Natural killer cell (primary cell): ENCODE data around the gene PDLIM1. TPM values are rescaled to one million over a fixed set of nuclear protein-coding genes. Genes with fewer than 3 reads are reported as not detected.

Source experiments
- ATAC-seq, 3 donors: fragments of 150-1000 bp in 2 of 3; fragments of 200-7000 bp in 1 of 3; cut with Tn5 transposase; 1 replicate in 1 of 3; 2 replicates in 2 of 3; pipeline ENCODE4 v1.10.0; 2021; ENCODE audit warnings: mild to moderate bottlenecking in 2 of 3, moderate library complexity in 2 of 3
- DNase-seq, 2 donors: peaks; one replicate each; pipeline versions ENCODE4 v3.0.0 to v3.0.0-alpha.2; 2013 to 2021; ENCODE audit warnings: mixed read lengths in 1 of 2
- H3K27ac ChIP-seq: one replicate; pipeline ENCODE4 v1.5.1; 2013; ENCODE audit warnings: mild to moderate bottlenecking, low read length
- H3K27me3 ChIP-seq: one replicate; pipeline ENCODE4 v1.6.1; 2013; ENCODE audit warnings: low read length; ENCODE audit not compliant: control insufficient read depth, insufficient read depth
- H3K36me3 ChIP-seq: one replicate; pipeline ENCODE4 v1.6.1; 2013; ENCODE audit warnings: low read length; ENCODE audit not compliant: control insufficient read depth, insufficient read depth
- H3K4me1 ChIP-seq: one replicate; pipeline ENCODE4 v1.6.1; 2013; ENCODE audit warnings: low read length; ENCODE audit not compliant: control insufficient read depth, insufficient read depth
- H3K4me3 ChIP-seq: one replicate; pipeline ENCODE4 v1.5.1; 2013; ENCODE audit warnings: low read length
- H3K9me3 ChIP-seq: one replicate; pipeline ENCODE4 v1.6.1; 2013; ENCODE audit warnings: low read length; ENCODE audit not compliant: control insufficient read depth, insufficient read depth
- H3K27ac Mint-ChIP-seq, 2 donors: one replicate each; pipeline ENCODE4 v1.8.0; 2022; ENCODE audit warnings: mild to moderate bottlenecking in 2 of 2, mixed read lengths in 2 of 2, moderate library complexity in 1 of 2
- H3K27me3 Mint-ChIP-seq, 2 donors: one replicate each; pipeline ENCODE4 v1.8.0; 2022; ENCODE audit warnings: low read depth in 2 of 2, mixed read lengths in 2 of 2
- H3K36me3 Mint-ChIP-seq: one replicate; pipeline ENCODE4 v1.8.0; 2022; ENCODE audit warnings: mixed read lengths
- H3K4me1 Mint-ChIP-seq, 2 donors: one replicate each; pipeline ENCODE4 v1.8.0; 2022; ENCODE audit warnings: mixed read lengths in 2 of 2
- H3K4me3 Mint-ChIP-seq: one replicate; pipeline ENCODE4 v1.8.0; 2022; ENCODE audit warnings: mild to moderate bottlenecking, moderate library complexity, mixed read lengths
- H3K9me3 Mint-ChIP-seq, 2 donors: one replicate each; pipeline ENCODE4 v1.8.0; 2022; ENCODE audit warnings: mixed read lengths in 2 of 2
- CTCF ChIP-seq: fragments of 200-600 bp; IDR thresholded peaks from one replicate; pipeline ENCODE4 v1.8.0; 2022; ENCODE audit warnings: antibody characterized with exemption
- WGBS: methylation state at CpG from one replicate; pipeline ENCODE4 v1.1.7; 2013; ENCODE audit warnings: missing lambda C conversion rate; ENCODE audit not compliant: insufficient coverage; 5-methylcytosine and 5-hydroxymethylcytosine counted together
- intact Hi-C: fragments of 100-400 bp; cut with micrococcal nuclease; formaldehyde crosslinking; loops from one replicate; pipeline ENCODE4 v1.14.2; 2022
- total RNA-seq, 4 donors: library from RNA; stranded (reverse); fragments of 120-200 nt in 1 of 4; gene quantifications; one replicate each; pipeline versions ENCODE4 v1.2.3 to v1.2.4, GENCODE V29; 2013 to 2022

The PDLIM1 gene
- total RNA-seq, 3 donors from 2014 or later (not counting 1 experiment from before 2014, with no cell fraction given) = 7.1 to 25.2 (median 24.5) TPM

GRCh38 chr10:95314192-95314918 lies 23.6 kb upstream of the PDLIM1 start:
- H3K9me3 Mint-ChIP-seq = no peaks in the 10 kb centered on the region
- peaks cover 0 to 3% of the 10 kb centered on the region in 2 donors for H3K27me3 Mint-ChIP-seq
- TF ChIP-seq CTCF = no peak
- ATAC-seq (no peak), DNase-seq (no peak)
- Histone ChIP-seq H3K4me1 (peaks cover 3% of the 10 kb centered on the region), H3K36me3 (no peaks in the 10 kb centered on the region), H3K9me3 (no peaks in the 10 kb centered on the region), H3K4me3 (no peak overlapping the region), H3K27me3 (no peaks in the 10 kb centered on the region), H3K27ac (no peak overlapping the region)
- H3K4me1 Mint-ChIP-seq = peaks cover 0 to 12% of the 10 kb centered on the region in 2 donors
- H3K4me3 Mint-ChIP-seq = no peak overlapping the region
- WGBS = 81% methylated on average over 4 of the region's 4 CpGs
- no peaks in the 10 kb centered on the region for H3K36me3 Mint-ChIP-seq
- no peak overlapping the region for H3K27ac Mint-ChIP-seq
- intact Hi-C loops = no loop called here

GRCh38 chr10:95312986-95313495 lies 22.2 kb upstream of the PDLIM1 start:
- H3K9me3 Mint-ChIP-seq = no peaks in the 10 kb centered on the region
- no peaks in the 10 kb centered on the region for H3K9me3 ChIP-seq
- no peak overlapping the region for H3K4me3 Mint-ChIP-seq
- TF ChIP-seq CTCF = no peak
- intact Hi-C loops = no loop called here
- no peaks in the 10 kb centered on the region for H3K27me3 ChIP-seq
- DNase-seq (no peak), ATAC-seq (no peak)
- H3K4me3 ChIP-seq = no peak overlapping the region
- no peak overlapping the region for H3K27ac ChIP-seq
- no CpG with 5 or more reads among the region's 1 CpG for WGBS
- H3K36me3 ChIP-seq = no peaks in the 10 kb centered on the region
- peaks cover 7 to 18% of the 10 kb centered on the region in 2 donors for H3K4me1 Mint-ChIP-seq
- no peak overlapping the region for H3K27ac Mint-ChIP-seq
- no peaks in the 10 kb centered on the region for H3K36me3 Mint-ChIP-seq
- peaks cover 0 to 3% of the 10 kb centered on the region in 2 donors for H3K27me3 Mint-ChIP-seq
- peaks cover 3% of the 10 kb centered on the region for H3K4me1 ChIP-seq

- Mint-ChIP-seq H3K4me3 (no peak overlapping the region), H3K9me3 (no peaks in the 10 kb centered on the region), H3K4me1 (peaks cover 7 to 18% of the 10 kb centered on the region in 2 donors), H3K27ac (no peak overlapping the region), H3K27me3 (peaks cover 0 to 3% of the 10 kb centered on the region in 2 donors), H3K36me3 (no peaks in the 10 kb centered on the region)
- H3K27ac ChIP-seq = no peak overlapping the region
- H3K4me1 ChIP-seq = peaks cover 3% of the 10 kb centered on the region
- no peaks in the 10 kb centered on the region for H3K27me3 ChIP-seq
- intact Hi-C loops = no loop called here
- no peak overlapping the region for H3K4me3 ChIP-seq
- 72% methylated on average over 6 of the region's 6 CpGs for WGBS
- H3K36me3 ChIP-seq = no peaks in the 10 kb centered on the region
- DNase-seq = no peak
- no peak for ATAC-seq
- TF ChIP-seq CTCF = no peak
- no peaks in the 10 kb centered on the region for H3K9me3 ChIP-seq
Measured at GRCh38 chr10:95312257-95312656, 21.5 kb upstream of the PDLIM1 start.
